DMS153 treated with DMSO at 0.1 percent for 48 hours (cell line): Measurements from ENCODE around the gene C19orf33.
"Not testable (repeated sequence)": the region's sequence is repeated elsewhere in the genome, so short reads cannot be mapped to it uniquely, and the experiment has no call there.

Source experiments
- DNase-seq: peaks from one replicate; lab custom pipeline; 2025; ENCODE audit not compliant: unreplicated experiment; lab: John Stamatoyannopoulos, UW

The C19orf33 gene

DNA sequence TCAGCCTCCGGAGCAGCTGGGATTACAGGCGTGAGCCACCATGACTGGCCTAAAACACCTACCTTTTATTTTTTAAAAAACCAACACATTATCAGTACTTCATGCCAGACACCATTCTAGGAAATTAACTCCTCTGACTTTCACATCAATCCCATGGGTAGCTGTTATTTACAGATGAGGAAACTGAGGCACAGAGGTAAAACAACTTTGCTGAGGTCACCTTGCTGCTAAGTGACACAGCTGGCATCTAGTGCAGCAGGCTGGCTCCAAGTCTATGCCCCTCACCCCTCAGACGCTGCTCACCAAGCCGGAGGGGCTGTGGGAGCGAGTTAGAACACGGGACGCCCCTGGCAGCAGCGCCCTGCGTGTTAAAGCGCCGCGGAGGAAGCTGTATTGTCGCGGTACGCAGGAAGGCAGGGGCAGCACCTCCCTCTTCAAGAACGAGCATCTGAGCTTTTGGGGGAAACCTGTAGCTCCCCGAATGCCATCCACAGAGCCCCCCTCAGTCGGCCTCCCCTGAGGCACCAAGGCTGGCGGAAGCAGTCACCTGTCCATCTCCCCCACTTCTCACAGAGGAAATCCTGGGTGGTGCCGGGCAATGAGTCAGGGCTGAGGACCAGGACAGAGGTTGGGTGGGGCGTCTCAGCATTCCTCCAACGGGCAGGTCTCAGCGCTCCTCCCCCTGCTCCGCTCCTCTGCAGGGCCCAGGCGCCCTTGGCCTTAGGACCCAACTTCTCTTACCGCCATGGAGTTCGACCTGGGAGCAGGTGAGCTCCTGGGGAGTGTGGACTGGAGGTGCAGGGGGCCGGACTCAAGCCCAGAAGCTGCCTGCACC lies at the start of gene C19orf33:
Gene C19orf33 (plus strand): TSS at position 735 of the 835 bp plus-strand sequence. CDS start 11 bp downstream, at position 746.
- DNase-seq, result no peak

GRCh38 chr19:38255383-38256014 lies 48.6 kb upstream of the C19orf33 start:
- no peak for DNase-seq

- not testable (repeated sequence) for DNase-seq
Measured at GRCh38 chr19:38261942-38262341, 42.1 kb upstream of the C19orf33 start.

DNA sequence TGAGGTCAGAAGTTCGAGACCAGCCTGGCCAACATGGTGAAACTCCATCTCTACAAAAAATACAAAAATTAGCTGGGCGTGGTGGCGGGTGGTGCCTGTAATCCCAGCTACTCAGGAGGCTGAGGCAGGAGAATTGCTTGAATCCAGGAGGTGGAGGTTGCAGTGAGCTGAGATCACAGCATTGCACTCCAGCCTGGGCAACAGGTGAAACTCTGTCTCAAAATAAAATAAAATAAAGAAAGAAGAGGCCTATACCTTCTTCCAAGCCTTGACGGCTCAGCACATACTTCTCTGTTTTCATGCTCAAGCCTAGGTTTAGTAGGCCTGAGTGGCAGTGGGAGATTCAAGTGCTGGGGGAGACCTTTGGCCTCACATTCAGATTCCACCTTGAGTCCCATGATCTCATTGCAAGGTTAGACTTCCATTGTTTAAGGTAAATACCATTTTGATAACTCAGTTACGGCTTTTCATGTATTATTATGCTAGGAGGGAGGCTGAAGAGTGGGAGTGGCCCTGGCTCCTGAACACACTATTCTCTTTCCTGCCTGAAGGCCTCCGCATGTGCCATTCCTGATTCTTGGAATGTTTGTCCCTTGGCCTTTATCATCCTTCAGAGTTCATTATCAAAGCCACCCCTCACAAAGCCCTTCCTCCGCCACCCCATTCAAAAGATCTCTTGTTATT lies 41.3 kb upstream of the C19orf33 start:
- DNase-seq, result no peak

GRCh38 chr19:38263689-38264485 lies 40.2 kb upstream of the C19orf33 start:
- DNase-seq, result peak; percentile 95

DNA sequence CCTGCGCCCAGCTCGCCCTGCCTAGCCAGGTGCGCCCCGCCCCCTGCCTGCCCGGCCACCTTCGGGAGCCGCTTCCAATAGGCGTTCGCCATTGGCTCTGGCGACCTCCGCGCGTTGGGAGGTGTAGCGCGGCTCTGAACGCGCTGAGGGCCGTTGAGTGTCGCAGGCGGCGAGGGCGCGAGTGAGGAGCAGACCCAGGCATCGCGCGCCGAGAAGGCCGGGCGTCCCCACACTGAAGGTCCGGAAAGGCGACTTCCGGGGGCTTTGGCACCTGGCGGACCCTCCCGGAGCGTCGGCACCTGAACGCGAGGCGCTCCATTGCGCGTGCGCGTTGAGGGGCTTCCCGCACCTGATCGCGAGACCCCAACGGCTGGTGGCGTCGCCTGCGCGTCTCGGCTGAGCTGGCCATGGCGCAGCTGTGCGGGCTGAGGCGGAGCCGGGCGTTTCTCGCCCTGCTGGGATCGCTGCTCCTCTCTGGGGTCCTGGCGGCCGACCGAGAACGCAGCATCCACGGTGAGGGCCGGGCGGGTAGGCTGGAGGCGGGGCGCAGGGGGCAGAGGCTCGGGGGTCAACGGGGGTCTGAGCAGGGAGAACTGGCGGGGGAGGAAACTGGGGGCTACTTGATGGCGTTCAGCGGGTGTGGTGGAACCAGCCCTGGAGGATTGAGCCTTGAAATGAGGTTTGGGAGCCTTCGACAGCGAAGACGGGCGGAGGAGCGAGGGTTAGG lies 39.4 kb upstream of the C19orf33 start, which contains the start of gene SPINT2:
Gene SPINT2 (plus strand): TSS at position 88 of the 727 bp plus-strand sequence. CDS start 320 bp downstream, at position 408.
- DNase-seq, result no peak

DNA sequence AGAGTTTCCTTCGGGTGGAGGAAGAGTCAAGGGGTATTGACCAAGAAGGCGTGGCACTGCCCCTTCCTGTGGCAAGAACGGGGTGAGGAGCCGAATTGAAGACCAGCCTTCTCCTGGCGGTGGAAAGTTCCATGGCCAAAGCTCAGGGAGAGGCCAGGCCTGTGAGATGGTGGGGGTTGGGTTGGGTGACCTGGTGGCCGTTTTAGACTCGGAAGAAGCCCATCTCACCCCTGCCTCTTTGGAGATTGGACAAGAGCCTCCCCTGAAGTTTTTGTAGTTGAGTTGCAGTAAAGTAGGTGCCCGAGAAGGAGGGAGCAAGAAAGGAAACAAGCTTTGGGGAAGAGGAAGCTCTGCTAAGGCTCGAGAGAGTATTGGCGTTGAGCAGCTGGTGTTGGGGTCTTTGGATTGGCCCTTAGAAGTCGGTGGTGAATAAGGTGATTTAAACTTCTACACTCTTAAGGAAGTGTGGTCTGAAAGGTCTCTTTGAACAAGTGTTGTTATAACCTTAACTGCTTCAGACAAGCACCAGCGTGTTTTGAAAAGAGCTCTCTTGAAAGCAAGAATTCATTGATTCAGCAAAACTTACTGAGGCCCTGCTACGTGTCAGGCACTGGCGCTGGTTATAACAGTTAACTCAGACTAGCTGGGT lies 38.7 kb upstream of the C19orf33 start:
- no peak for DNase-seq

DNA sequence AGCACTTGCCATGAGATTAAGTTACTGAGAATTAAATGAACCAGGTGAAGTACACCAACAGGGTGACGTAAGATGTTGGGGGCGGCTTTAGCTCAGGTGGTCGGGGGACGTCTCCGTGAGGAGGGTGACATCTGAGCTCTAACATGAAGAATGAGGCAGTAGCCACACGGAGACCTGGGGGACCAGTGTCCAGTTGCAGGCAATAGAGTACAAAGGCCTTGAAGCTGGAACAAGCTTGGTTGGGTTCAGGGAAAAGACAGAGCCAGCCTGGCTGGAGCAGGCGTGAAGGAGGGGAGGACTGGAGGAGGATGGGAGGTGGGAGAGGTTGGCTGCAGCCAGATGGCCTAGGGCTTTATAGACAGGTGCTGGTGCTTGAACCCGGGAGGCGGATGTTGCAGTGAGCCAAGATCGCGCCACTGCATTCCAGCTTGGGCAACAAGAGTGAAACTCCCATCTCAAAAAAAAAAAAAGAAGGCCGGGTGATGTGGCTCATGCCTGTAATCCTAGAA lies 38.1 kb upstream of the C19orf33 start:
- no peak for DNase-seq

GRCh38 chr19:38266981-38267597 lies 37.0 kb upstream of the C19orf33 start:
- no peak for DNase-seq

DNA sequence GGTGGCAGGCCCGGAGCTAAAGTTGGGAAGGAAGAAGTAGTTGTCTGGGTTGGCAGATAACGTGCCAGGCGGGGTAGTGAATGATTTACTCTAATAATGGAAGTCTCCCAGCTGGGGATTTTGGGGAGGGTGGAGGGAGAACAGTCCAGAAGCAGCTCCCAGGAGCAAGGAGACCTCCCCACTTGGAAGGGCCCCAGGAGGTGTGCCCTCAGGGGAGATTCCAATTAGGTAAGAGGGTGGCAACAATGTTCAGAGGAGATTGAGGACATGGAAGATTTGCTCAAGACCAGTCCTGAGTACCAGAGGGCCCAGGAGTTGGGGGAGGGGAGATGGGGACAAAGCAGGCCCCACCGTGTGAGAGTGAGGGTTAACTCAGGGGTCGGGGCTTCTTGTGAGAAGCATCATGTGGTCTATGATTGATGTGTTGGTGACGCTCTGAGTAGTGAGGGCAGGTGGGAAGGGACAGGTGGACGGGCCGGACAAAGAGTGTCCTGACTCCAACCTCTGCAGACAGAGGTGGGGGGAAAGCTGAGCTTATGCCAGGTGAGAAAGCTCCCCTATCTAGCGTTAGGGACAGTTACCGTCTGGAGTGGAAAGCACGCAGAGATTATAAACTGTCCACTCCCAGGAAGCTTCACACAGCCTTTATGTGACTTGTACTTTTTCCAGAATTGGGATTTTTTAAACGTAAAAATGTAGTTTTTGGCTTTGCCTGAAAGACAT lies 36.1 kb upstream of the C19orf33 start:
- DNase-seq, result no peak

DNA sequence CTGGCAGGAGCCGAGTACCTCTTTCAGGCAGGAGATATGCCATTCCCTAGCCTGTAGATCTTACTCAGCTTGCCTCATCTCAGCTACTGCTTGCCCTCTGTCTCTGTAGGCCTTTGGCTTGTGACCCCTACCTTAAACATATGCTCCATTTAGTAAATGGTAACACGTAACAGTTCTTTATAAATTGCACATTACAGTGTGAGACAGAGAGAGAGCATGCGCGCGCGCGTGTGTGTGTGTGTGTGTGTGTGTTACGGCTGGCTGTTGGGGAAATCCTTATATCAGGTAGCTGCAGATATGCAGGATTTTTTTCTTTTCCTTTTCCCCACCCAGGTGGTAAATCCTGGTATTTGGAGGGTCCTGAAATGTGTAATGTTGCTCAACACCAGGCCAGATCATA lies 35.5 kb upstream of the C19orf33 start:
- DNase-seq, result no peak

DNA sequence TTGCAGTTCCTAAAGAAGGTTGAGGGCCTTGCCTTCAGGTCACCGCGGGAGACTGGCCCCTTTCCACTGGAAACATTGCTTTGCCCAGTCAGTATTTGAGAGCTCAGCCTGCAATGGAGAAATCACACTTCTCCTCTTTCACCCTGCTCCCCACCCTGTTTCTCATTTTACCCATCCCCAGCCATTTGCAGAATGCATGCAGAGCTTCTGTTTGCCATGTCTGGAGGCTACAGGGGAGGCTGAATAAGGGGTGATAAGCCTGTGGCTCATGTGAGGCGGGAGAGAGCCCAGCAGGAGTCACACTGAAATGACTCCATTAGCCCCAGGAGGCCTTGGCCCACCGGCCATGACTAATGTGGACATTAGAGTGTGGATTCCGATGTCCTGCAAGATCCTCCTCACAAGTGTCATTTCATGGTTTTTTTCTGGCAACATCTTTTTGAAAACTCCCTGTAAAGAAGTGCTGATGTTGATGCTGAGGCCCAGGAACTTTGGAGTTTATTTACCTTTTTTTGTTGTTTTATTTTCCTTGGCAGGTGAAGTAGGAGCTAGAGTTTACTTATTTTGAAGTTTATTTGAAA lies 33.4 kb upstream of the C19orf33 start:
- no peak for DNase-seq

GRCh38 chr19:38273499-38273898 lies 30.6 kb upstream of the C19orf33 start:
- no peak for DNase-seq

- DNase-seq, result no peak
Measured at GRCh38 chr19:38274739-38275138, 29.3 kb upstream of the C19orf33 start.

- DNase-seq, result no peak
Measured at GRCh38 chr19:38276942-38277517, 27.0 kb upstream of the C19orf33 start.

GRCh38 chr19:38277549-38277948 lies 26.5 kb upstream of the C19orf33 start:
- DNase-seq, result no peak

DNA sequence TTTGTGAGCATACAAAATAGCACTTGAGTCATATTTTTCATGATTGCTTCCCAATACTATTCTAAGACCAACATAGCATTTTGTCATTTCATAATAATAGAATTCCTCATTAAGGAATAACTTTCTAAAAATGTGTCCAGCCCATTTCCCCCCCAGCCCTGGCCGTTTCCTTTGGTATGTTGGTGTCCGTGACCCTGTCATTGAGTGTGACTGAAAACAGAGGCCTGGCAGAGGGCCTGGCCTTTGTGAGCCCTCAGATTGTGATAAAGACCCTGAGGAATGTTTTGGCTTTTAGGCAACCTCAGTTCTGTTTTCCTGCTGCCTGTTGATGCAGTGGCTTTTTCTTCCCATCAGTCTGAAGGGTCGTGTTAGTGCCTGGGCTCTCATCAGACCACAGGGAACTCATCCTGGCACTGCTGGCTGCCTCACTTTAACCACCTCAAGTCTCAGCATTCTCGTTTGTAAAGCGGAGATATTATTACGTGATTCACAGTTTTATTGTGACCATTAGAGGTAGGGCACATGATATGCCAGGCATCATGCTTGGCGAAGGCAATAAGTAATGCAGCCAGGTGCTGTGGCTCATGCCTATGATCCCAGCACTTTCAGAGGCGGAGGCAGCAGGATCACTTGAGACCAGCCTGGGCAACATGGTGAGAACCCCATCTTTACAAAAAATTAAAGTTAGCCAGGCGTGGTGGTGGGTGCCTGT lies 25.9 kb upstream of the C19orf33 start:
- DNase-seq, result no peak
